Measurements from ENCODE around the gene EDEM2.
"Not testable (repeated sequence)": the region's sequence is repeated elsewhere in the genome, so short reads cannot be mapped to it uniquely, and the experiment has no call there.

Gene EDEM2

GRCh38 chr20:35168701-35169409 is 21.7 kb upstream of the EDEM2 start:
- not testable (repeated sequence) for DNase-seq (ENCODE audit: low read depth)

GRCh38 chr20:35167787-35168186 is 20.7 kb upstream of the EDEM2 start:
- no peak for DNase-seq (ENCODE audit: low read depth)

- DNase-seq (ENCODE audit: low read depth) = no peak
These were observed 19.2 kb upstream of the EDEM2 start for GRCh38 chr20:35166242-35166830.

GRCh38 chr20:35165221-35166185 is 18.4 kb upstream of the EDEM2 start:
- no peak for DNase-seq (ENCODE audit: low read depth)

GRCh38 chr20:35164531-35164930 is 17.4 kb upstream of the EDEM2 start:
- not testable (repeated sequence) for DNase-seq (ENCODE audit: low read depth)

GRCh38 chr20:35160341-35160740 is 13.2 kb upstream of the EDEM2 start:
- not testable (repeated sequence) for DNase-seq (ENCODE audit: low read depth)

GRCh38 chr20:35156978-35157377 is 9.8 kb upstream of the EDEM2 start:
- DNase-seq (ENCODE audit: low read depth) = no peak

- DNase-seq (ENCODE audit: low read depth) = no peak
These were observed 8.8 kb upstream of the EDEM2 start for GRCh38 chr20:35155936-35156335.

- no peak for DNase-seq (ENCODE audit: low read depth)
These were observed 4.6 kb upstream of the EDEM2 start for GRCh38 chr20:35151736-35152135.

- no peak for DNase-seq (ENCODE audit: low read depth)
These were observed 3.9 kb upstream of the EDEM2 start for GRCh38 chr20:35150846-35151579.

GRCh38 chr20:35147575-35148071 is 487 bp upstream of the EDEM2 start:
- DNase-seq (ENCODE audit: low read depth) = not testable (repeated sequence)

GRCh38 chr20:35146299-35146919 is 727 bp downstream of the EDEM2 start:
- no peak for DNase-seq (ENCODE audit: low read depth)

GRCh38 chr20:35145141-35145564 is 2.0 kb downstream of the EDEM2 start:
- no peak for DNase-seq (ENCODE audit: low read depth)

GRCh38 chr20:35144694-35145093 is 2.4 kb downstream of the EDEM2 start:
- no peak for DNase-seq (ENCODE audit: low read depth)

- no peak for DNase-seq (ENCODE audit: low read depth)
These were observed 11.1 kb downstream of the EDEM2 start for GRCh38 chr20:35135867-35136586.

GRCh38 chr20:35134880-35135279 is 12.3 kb downstream of the EDEM2 start:
- no peak for DNase-seq (ENCODE audit: low read depth)

GRCh38 chr20:35134472-35134871 is 12.7 kb downstream of the EDEM2 start:
- no peak for DNase-seq (ENCODE audit: low read depth)

- no peak for DNase-seq (ENCODE audit: low read depth)
These were observed 13.4 kb downstream of the EDEM2 start for GRCh38 chr20:35133735-35134134.

GRCh38 chr20:35133031-35133430 is 14.1 kb downstream of the EDEM2 start:
- no peak for DNase-seq (ENCODE audit: low read depth)

- no peak for DNase-seq (ENCODE audit: low read depth)
These were observed 15.2 kb downstream of the EDEM2 start for GRCh38 chr20:35131934-35132333.

GRCh38 chr20:35129647-35130069 is 17.5 kb downstream of the EDEM2 start:
- no peak for DNase-seq (ENCODE audit: low read depth)

Data from HS-27A (cell line).